HepG2 (cell line): Measurements from ENCODE around the gene PSKH1. TPM values are rescaled to one million over a fixed set of nuclear protein-coding genes. Genes with fewer than 3 reads are reported as not detected.

Experiments
- ERF ChIP-seq: IDR thresholded peaks from 2 replicates; pipeline ENCODE4 v1.6.1; 2018; ENCODE audit warnings: missing biosample characterization, missing genetic modification reagents
- GABPA ChIP-seq, 2 experiments: IDR thresholded peaks; 2 replicates each; pipeline ENCODE4 v1.6.1; 2011 to 2016; ENCODE audit warnings: low read depth in 2 of 2, low read length in 1 of 2, missing biosample characterization in 1 of 2, missing genetic modification characterization in 1 of 2
- HINFP ChIP-seq: sonication (generic); formaldehyde crosslinking; IDR thresholded peaks from 2 replicates; pipeline ENCODE4 v1.4.0; 2020; ENCODE audit warnings: low read depth, mild to moderate bottlenecking, missing genetic modification reagents
- HNRNPUL1 ChIP-seq: fragments of 200-400 bp; formaldehyde crosslinking; IDR thresholded peaks from 2 replicates; pipeline ENCODE4 v1.6.1; 2017; ENCODE audit warnings: low read depth, mild to moderate bottlenecking, low read length, moderate library complexity
- KAT8 ChIP-seq: IDR thresholded peaks from 2 replicates; pipeline ENCODE4 v1.6.1; 2016; ENCODE audit warnings: missing genetic modification reagents, missing compliant biosample characterization
- MXI1 ChIP-seq: IDR thresholded peaks from 3 replicates; pipeline ENCODE4 v1.6.1; 2012; ENCODE audit warnings: low read depth, low read length, inconsistent platforms, borderline replicate concordance
- NR0B2 ChIP-seq: sonication (generic); formaldehyde crosslinking; IDR thresholded peaks from 2 replicates; pipeline ENCODE4 v1.4.0; 2020; ENCODE audit warnings: mild to moderate bottlenecking, missing genetic modification reagents
- RBM39 ChIP-seq: fragments of 200-400 bp; formaldehyde crosslinking; IDR thresholded peaks from one replicate; pipeline ENCODE4 v1.6.1; 2018; ENCODE audit warnings: antibody characterized with exemption, mild to moderate bottlenecking, low read depth, low read length; ENCODE audit not compliant: poor library complexity, severe bottlenecking
- U2AF2 ChIP-seq: fragments of 200-400 bp; formaldehyde crosslinking; IDR thresholded peaks from 2 replicates; pipeline ENCODE4 v1.6.1; 2017; ENCODE audit warnings: low read depth, mild to moderate bottlenecking, low read length
- ZNF383 ChIP-seq: sonication (generic); formaldehyde crosslinking; IDR thresholded peaks from 2 replicates; pipeline ENCODE4 v1.4.0; 2020; ENCODE audit warnings: missing genetic modification reagents, mild to moderate bottlenecking, borderline replicate concordance
- ZNF687 ChIP-seq: sonication (generic); formaldehyde crosslinking; IDR thresholded peaks from 2 replicates; pipeline ENCODE4 v1.5.1; 2020; ENCODE audit warnings: mild to moderate bottlenecking, missing genetic modification reagents, moderate library complexity
- polyA plus RNA-seq, 8 experiments: library from polyadenylated mRNA; depleted of rRNA in 3 of 8; stranded (reverse) in 7 of 8; unstranded in 1 of 8; fragments of >200 nt; fragmentation: Illumina TruSeq in 4 of 8; extraction: Trizol in 4 of 8; gene quantifications; 2 replicates each; pipeline versions ENCODE4 v1.2.1 to v1.2.3, GENCODE V29; 2011 to 2016; ENCODE audit warnings: low read depth in 4 of 8, missing spikeins in 1 of 8, mixed read lengths in 1 of 8; ENCODE audit not compliant: insufficient read depth in 1 of 8
- total RNA-seq, 5 experiments: library from RNA; depleted of rRNA; stranded (reverse); fragments of >200 nt; fragmentation: Illumina TruSeq; extraction: Trizol; gene quantifications; 2 replicates each; pipeline ENCODE4 v1.2.3, GENCODE V29; 2016; ENCODE audit warnings: low read depth in 1 of 5
- TF ChIP-seq, protein P1 (sequence below): sonication (generic); formaldehyde crosslinking; IDR thresholded peaks from 2 replicates; pipeline ENCODE4 v1.4.0; 2020; ENCODE audit warnings: missing genetic modification reagents
- TF ChIP-seq, protein P2 (sequence below): sonication (generic); formaldehyde crosslinking; IDR thresholded peaks from 2 replicates; pipeline ENCODE4 v1.5.0; 2020; ENCODE audit warnings: missing genetic modification reagents

PSKH1 gene
- total and polyA plus RNA-seq, 2 of the 13 experiments (the other 11 are each of a cell fraction or from before 2014, with no cell fraction given): 8.4 to 19.1 TPM

GRCh38 chr16:67965668-67966548, 72.9 kb downstream of the PSKH1 start (continued):
- TF ChIP-seq RBM39 (no peak), ZNF687 (CRISPR knock-in tag) (no peak), HINFP (CRISPR knock-in tag) (no peak; the same call in 1 of the 2 replicates), U2AF2 (no peak), GABPA (IDR thresholded peaks at IDR 0.05; ENCODE audit: low read depth, low read length) (no peak), GABPA (CRISPR knock-in tag; IDR thresholded peaks at IDR 0.05; ENCODE audit: low read depth) (no peak), HNRNPUL1 (no peak), KAT8 (CRISPR knock-in tag) (no peak), ZNF383 (0 out of 2 replicates have a peak, but pooled peaks have one; percentile 27), NR0B2 (CRISPR knock-in tag) (no peak), ERF (CRISPR knock-in tag) (no peak), MXI1 (no peak)
- TF ChIP-seq, protein P1, sequence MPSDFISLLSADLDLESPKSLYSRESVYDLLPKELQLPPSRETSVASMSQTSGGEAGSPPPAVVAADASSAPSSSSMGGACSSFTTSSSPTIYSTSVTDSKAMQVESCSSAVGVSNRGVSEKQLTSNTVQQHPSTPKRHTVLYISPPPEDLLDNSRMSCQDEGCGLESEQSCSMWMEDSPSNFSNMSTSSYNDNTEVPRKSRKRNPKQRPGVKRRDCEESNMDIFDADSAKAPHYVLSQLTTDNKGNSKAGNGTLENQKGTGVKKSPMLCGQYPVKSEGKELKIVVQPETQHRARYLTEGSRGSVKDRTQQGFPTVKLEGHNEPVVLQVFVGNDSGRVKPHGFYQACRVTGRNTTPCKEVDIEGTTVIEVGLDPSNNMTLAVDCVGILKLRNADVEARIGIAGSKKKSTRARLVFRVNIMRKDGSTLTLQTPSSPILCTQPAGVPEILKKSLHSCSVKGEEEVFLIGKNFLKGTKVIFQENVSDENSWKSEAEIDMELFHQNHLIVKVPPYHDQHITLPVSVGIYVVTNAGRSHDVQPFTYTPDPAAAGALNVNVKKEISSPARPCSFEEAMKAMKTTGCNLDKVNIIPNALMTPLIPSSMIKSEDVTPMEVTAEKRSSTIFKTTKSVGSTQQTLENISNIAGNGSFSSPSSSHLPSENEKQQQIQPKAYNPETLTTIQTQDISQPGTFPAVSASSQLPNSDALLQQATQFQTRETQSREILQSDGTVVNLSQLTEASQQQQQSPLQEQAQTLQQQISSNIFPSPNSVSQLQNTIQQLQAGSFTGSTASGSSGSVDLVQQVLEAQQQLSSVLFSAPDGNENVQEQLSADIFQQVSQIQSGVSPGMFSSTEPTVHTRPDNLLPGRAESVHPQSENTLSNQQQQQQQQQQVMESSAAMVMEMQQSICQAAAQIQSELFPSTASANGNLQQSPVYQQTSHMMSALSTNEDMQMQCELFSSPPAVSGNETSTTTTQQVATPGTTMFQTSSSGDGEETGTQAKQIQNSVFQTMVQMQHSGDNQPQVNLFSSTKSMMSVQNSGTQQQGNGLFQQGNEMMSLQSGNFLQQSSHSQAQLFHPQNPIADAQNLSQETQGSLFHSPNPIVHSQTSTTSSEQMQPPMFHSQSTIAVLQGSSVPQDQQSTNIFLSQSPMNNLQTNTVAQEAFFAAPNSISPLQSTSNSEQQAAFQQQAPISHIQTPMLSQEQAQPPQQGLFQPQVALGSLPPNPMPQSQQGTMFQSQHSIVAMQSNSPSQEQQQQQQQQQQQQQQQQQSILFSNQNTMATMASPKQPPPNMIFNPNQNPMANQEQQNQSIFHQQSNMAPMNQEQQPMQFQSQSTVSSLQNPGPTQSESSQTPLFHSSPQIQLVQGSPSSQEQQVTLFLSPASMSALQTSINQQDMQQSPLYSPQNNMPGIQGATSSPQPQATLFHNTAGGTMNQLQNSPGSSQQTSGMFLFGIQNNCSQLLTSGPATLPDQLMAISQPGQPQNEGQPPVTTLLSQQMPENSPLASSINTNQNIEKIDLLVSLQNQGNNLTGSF (CRISPR knock-in tag): no peak
- TF ChIP-seq, protein P2, sequence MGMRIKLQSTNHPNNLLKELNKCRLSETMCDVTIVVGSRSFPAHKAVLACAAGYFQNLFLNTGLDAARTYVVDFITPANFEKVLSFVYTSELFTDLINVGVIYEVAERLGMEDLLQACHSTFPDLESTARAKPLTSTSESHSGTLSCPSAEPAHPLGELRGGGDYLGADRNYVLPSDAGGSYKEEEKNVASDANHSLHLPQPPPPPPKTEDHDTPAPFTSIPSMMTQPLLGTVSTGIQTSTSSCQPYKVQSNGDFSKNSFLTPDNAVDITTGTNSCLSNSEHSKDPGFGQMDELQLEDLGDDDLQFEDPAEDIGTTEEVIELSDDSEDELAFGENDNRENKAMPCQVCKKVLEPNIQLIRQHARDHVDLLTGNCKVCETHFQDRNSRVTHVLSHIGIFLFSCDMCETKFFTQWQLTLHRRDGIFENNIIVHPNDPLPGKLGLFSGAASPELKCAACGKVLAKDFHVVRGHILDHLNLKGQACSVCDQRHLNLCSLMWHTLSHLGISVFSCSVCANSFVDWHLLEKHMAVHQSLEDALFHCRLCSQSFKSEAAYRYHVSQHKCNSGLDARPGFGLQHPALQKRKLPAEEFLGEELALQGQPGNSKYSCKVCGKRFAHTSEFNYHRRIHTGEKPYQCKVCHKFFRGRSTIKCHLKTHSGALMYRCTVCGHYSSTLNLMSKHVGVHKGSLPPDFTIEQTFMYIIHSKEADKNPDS (CRISPR knock-in tag): peak; percentile 82; the same call in 1 of the 2 replicates
